MM.1S (cell line): ENCODE results near the gene ERCC5.

Source experiments
- EZH2 ChIP-seq: fragments of 300-600 bp; sonication (generic); optimal IDR thresholded peaks from 2 replicates; pipeline ENCODE3; 2017; ENCODE audit warnings: low read depth, mild to moderate bottlenecking, antibody characterized with exemption, low read length, mixed read lengths
- TF ChIP-seq, protein P1 (sequence below): fragments of 300-600 bp; sonication (generic); IDR thresholded peaks from 2 replicates; pipeline ENCODE4 v1.5.1; 2016; ENCODE audit warnings: antibody characterized with exemption, low read length, mixed read lengths

DNA sequence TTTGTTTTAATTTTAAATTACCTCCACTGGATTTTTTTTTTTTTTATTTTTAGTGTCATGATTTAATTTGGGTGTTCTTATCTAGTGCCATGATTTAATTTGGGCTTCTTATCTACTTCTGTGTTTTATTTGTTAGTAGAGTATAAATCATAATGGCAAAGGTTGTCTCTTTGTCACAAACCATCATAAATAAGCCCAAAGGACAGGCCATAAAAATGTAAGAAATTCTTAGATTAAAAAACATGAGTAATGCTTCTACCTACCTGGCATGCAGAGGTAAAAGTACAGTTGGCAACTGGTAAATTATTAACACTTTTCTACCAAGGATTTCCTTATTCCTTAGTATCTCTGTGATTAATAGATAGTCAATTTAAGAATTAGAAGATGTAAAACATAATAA, 55.2 kb downstream of the ERCC5 start:
- TF ChIP-seq, protein P1, sequence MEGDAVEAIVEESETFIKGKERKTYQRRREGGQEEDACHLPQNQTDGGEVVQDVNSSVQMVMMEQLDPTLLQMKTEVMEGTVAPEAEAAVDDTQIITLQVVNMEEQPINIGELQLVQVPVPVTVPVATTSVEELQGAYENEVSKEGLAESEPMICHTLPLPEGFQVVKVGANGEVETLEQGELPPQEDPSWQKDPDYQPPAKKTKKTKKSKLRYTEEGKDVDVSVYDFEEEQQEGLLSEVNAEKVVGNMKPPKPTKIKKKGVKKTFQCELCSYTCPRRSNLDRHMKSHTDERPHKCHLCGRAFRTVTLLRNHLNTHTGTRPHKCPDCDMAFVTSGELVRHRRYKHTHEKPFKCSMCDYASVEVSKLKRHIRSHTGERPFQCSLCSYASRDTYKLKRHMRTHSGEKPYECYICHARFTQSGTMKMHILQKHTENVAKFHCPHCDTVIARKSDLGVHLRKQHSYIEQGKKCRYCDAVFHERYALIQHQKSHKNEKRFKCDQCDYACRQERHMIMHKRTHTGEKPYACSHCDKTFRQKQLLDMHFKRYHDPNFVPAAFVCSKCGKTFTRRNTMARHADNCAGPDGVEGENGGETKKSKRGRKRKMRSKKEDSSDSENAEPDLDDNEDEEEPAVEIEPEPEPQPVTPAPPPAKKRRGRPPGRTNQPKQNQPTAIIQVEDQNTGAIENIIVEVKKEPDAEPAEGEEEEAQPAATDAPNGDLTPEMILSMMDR, result no peak
- no peak for TF ChIP-seq EZH2
